GM12878 (cell line): ENCODE data around the gene PPP1R9B. TPM values are rescaled to one million over a fixed set of nuclear protein-coding genes. Genes with fewer than 3 reads are reported as not detected.

ENCODE experiments used
- BACH1 ChIP-seq: fragments of 450-650 bp; IDR thresholded peaks from 2 replicates; pipeline ENCODE4 v1.6.1; 2017; ENCODE audit warnings: mild to moderate bottlenecking, borderline replicate concordance
- CEBPB ChIP-seq, 2 experiments: fragments of 150-350 bp in 1 of 2; IDR thresholded peaks; 2 replicates each; pipeline ENCODE4 v1.6.1; 2012 to 2014; ENCODE audit warnings: low read depth in 2 of 2, low read length in 2 of 2, borderline replicate concordance in 1 of 2, inconsistent platforms in 1 of 2
- CHD1 ChIP-seq: IDR thresholded peaks from 2 replicates; pipeline ENCODE4 v1.6.1; 2012; ENCODE audit warnings: low read depth, low read length, improper control_type of control experiment
- HCFC1 ChIP-seq: fragments of 150-350 bp; IDR thresholded peaks from 2 replicates; pipeline ENCODE4 v1.6.1; 2014; ENCODE audit warnings: low read length
- MYC ChIP-seq: IDR thresholded peaks from 2 replicates; pipeline ENCODE4 v1.6.1; 2011; ENCODE audit warnings: mild to moderate bottlenecking, low read length, moderate library complexity, inconsistent platforms; ENCODE audit not compliant: insufficient read depth, insufficient replicate concordance, insufficient read length, severe bottlenecking
- NFIC ChIP-seq: IDR thresholded peaks from 2 replicates; pipeline ENCODE4 v1.6.1; 2012; ENCODE audit warnings: low read depth, mild to moderate bottlenecking, inconsistent platforms, low read length, moderate library complexity
- PAX8 ChIP-seq: fragments of 450-650 bp; IDR thresholded peaks from 2 replicates; pipeline ENCODE4 v1.6.1; 2017; ENCODE audit warnings: mild to moderate bottlenecking, moderate library complexity
- RAD21 ChIP-seq: IDR thresholded peaks from 2 replicates; pipeline ENCODE4 v1.6.1; 2011; ENCODE audit warnings: mild to moderate bottlenecking, low read depth, low read length, moderate library complexity; ENCODE audit not compliant: insufficient read depth
- RCOR1 ChIP-seq: conservative IDR thresholded peaks from 2 replicates; pipeline ENCODE4 v1.6.1; 2012; ENCODE audit warnings: low read depth, low read length, improper control_type of control experiment
- SMAD1 ChIP-seq: fragments of 450-650 bp; IDR thresholded peaks from 2 replicates; pipeline ENCODE4 v1.6.1; 2018; ENCODE audit warnings: mild to moderate bottlenecking, low read depth; ENCODE audit not compliant: partially characterized antibody
- SMC3 ChIP-seq: IDR thresholded peaks from 2 replicates; pipeline ENCODE4 v1.6.1; 2011; ENCODE audit warnings: low read length, improper control_type of control experiment, borderline replicate concordance
- TCF7 ChIP-seq: IDR thresholded peaks from 2 replicates; pipeline ENCODE4 v1.6.1; 2014; ENCODE audit warnings: antibody characterized with exemption, borderline replicate concordance
- ZBED1 ChIP-seq: IDR thresholded peaks from 2 replicates; pipeline ENCODE4 v1.6.1; 2016; ENCODE audit warnings: borderline replicate concordance
- ZNF217 ChIP-seq: fragments of 450-650 bp; IDR thresholded peaks from 2 replicates; pipeline ENCODE4 v1.6.1; 2017; ENCODE audit warnings: antibody characterized with exemption, mild to moderate bottlenecking
- ZNF384 ChIP-seq: IDR thresholded peaks from 2 replicates; pipeline ENCODE4 v1.6.1; 2012; ENCODE audit warnings: low read depth, mild to moderate bottlenecking, low read length, improper control_type of control experiment, borderline replicate concordance
- polyA plus RNA-seq, 11 experiments: library from polyadenylated mRNA; depleted of rRNA in 4 of 11; unstranded in 6 of 11; stranded (reverse) in 5 of 11; fragments of >200 nt; fragmentation: Nextera tagmentation in 4 of 11; fragmentation: Illumina TruSeq in 1 of 11; extraction: Ambion mirVana in 4 of 11; extraction: Trizol in 1 of 11; gene quantifications; 1 replicate in 1 of 11; 2 replicates in 10 of 11; pipeline versions ENCODE4 v1.2.1 to v1.2.3, GENCODE V29; 2011 to 2016; ENCODE audit warnings: inconsistent platforms in 2 of 11, missing spikeins in 2 of 11, low read depth in 1 of 11
- total RNA-seq, 4 experiments: library from RNA; depleted of rRNA in 3 of 4; stranded (reverse); fragments of >200 nt in 3 of 4; fragmentation: Illumina TruSeq in 1 of 4; extraction: Trizol in 1 of 4; gene quantifications; 2 replicates each; pipeline versions ENCODE4 v1.2.1 to v1.2.3, GENCODE V29; 2013 to 2021
- TF ChIP-seq, protein P1 (sequence below): fragments of 450-650 bp; formaldehyde crosslinking; IDR thresholded peaks from 2 replicates; pipeline ENCODE4 v1.4.0; 2020; ENCODE audit warnings: mild to moderate bottlenecking, moderate library complexity
- TF ChIP-seq, protein P2 (sequence below): fragments of 450-650 bp; IDR thresholded peaks from 2 replicates; pipeline ENCODE4 v1.6.1; 2016; ENCODE audit warnings: mild to moderate bottlenecking
- TF ChIP-seq, protein P3 (sequence below): fragments of 150-350 bp; IDR thresholded peaks from 2 replicates; pipeline ENCODE4 v1.6.1; 2014; ENCODE audit warnings: mild to moderate bottlenecking, low read depth, low read length
- TF ChIP-seq, protein P4 (sequence below): fragments of 450-650 bp; conservative IDR thresholded peaks from 2 replicates; pipeline ENCODE4 v1.6.1; 2017; ENCODE audit warnings: mild to moderate bottlenecking, moderate library complexity
- TF ChIP-seq, protein P5 (sequence below): fragments of 450-650 bp; IDR thresholded peaks from 2 replicates; pipeline ENCODE4 v1.6.1; 2014; ENCODE audit warnings: mild to moderate bottlenecking

The PPP1R9B gene
- total and polyA plus RNA-seq, 10 of the 15 experiments (the other 5 are each of a cell fraction or from before 2014, with no cell fraction given): 0.20 to 107 (median 37.5) TPM

DNA sequence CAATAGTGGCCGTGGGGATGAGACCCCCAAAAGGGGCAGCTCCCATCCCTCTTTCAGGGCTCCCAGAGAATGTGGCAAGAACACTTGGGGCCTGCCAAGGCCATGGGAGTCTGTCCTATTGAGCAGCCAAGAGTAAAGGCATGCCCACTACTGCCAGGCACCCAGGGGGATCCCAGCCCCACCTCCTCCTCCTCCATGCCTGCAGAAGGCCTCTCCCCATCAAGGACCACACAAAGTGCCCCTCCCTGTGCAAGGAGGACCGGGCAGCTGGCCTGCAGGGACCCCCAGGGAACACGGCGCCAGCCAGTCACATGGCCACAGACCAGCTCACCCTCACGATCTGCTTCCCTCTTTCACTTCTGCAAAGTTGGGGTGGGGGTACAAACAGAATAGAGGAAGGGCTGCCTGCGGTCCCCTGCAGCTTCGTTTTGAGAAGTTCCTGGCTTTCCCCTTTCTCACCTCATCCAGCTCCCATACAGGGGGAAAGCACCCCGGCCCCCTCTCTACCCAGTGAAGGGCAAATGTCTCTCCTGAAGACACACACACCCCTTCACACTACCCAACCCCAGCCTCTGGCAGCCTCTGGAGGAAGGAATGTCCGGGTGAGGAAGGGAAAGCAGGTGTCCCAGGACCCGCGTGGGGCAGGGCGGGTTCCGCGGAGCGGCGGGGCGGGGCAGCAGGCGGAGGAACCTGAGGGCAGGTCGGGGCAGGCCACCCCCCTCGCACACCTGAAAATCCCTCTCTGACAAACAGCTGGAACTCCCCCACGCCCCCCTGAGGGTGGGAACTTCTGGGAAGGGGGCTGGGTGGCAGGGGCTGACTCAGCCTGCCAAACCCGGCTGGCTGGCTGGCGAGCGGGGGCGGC, 2.0 kb downstream of the PPP1R9B start (continued):
- TF ChIP-seq, protein P1, sequence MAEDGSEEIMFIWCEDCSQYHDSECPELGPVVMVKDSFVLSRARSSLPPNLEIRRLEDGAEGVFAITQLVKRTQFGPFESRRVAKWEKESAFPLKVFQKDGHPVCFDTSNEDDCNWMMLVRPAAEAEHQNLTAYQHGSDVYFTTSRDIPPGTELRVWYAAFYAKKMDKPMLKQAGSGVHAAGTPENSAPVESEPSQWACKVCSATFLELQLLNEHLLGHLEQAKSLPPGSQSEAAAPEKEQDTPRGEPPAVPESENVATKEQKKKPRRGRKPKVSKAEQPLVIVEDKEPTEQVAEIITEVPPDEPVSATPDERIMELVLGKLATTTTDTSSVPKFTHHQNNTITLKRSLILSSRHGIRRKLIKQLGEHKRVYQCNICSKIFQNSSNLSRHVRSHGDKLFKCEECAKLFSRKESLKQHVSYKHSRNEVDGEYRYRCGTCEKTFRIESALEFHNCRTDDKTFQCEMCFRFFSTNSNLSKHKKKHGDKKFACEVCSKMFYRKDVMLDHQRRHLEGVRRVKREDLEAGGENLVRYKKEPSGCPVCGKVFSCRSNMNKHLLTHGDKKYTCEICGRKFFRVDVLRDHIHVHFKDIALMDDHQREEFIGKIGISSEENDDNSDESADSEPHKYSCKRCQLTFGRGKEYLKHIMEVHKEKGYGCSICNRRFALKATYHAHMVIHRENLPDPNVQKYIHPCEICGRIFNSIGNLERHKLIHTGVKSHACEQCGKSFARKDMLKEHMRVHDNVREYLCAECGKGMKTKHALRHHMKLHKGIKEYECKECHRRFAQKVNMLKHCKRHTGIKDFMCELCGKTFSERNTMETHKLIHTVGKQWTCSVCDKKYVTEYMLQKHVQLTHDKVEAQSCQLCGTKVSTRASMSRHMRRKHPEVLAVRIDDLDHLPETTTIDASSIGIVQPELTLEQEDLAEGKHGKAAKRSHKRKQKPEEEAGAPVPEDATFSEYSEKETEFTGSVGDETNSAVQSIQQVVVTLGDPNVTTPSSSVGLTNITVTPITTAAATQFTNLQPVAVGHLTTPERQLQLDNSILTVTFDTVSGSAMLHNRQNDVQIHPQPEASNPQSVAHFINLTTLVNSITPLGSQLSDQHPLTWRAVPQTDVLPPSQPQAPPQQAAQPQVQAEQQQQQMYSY (CRISPR knock-in tag): no peak
- TF ChIP-seq ZNF217: 0 out of 2 replicates have a peak, but pooled peaks have one; percentile 38
- no peak for TF ChIP-seq HCFC1
- TF ChIP-seq CHD1: no peak
- TF ChIP-seq RAD21: no peak
- no peak for TF ChIP-seq PAX8
- TF ChIP-seq ZBED1: 0 out of 2 replicates have a peak, but pooled peaks have one; percentile 54
- TF ChIP-seq SMC3: no peak
- TF ChIP-seq, protein P2, sequence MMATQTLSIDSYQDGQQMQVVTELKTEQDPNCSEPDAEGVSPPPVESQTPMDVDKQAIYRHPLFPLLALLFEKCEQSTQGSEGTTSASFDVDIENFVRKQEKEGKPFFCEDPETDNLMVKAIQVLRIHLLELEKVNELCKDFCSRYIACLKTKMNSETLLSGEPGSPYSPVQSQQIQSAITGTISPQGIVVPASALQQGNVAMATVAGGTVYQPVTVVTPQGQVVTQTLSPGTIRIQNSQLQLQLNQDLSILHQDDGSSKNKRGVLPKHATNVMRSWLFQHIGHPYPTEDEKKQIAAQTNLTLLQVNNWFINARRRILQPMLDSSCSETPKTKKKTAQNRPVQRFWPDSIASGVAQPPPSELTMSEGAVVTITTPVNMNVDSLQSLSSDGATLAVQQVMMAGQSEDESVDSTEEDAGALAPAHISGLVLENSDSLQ: 0 out of 2 replicates have a peak, but pooled peaks have one; percentile 6
- TF ChIP-seq NFIC: no peak
- TF ChIP-seq, protein P3, sequence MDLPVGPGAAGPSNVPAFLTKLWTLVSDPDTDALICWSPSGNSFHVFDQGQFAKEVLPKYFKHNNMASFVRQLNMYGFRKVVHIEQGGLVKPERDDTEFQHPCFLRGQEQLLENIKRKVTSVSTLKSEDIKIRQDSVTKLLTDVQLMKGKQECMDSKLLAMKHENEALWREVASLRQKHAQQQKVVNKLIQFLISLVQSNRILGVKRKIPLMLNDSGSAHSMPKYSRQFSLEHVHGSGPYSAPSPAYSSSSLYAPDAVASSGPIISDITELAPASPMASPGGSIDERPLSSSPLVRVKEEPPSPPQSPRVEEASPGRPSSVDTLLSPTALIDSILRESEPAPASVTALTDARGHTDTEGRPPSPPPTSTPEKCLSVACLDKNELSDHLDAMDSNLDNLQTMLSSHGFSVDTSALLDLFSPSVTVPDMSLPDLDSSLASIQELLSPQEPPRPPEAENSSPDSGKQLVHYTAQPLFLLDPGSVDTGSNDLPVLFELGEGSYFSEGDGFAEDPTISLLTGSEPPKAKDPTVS: no peak
- no peak for TF ChIP-seq TCF7
- TF ChIP-seq, protein P4, sequence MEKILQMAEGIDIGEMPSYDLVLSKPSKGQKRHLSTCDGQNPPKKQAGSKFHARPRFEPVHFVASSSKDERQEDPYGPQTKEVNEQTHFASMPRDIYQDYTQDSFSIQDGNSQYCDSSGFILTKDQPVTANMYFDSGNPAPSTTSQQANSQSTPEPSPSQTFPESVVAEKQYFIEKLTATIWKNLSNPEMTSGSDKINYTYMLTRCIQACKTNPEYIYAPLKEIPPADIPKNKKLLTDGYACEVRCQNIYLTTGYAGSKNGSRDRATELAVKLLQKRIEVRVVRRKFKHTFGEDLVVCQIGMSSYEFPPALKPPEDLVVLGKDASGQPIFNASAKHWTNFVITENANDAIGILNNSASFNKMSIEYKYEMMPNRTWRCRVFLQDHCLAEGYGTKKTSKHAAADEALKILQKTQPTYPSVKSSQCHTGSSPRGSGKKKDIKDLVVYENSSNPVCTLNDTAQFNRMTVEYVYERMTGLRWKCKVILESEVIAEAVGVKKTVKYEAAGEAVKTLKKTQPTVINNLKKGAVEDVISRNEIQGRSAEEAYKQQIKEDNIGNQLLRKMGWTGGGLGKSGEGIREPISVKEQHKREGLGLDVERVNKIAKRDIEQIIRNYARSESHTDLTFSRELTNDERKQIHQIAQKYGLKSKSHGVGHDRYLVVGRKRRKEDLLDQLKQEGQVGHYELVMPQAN: peak; percentile 44
- no peak for TF ChIP-seq CEBPB (IDR thresholded peaks at IDR 0.05; ENCODE audit: borderline replicate concordance in 1 of 2, low read depth in 2 of 2, low read length in 2 of 2)
- peak; percentile 85; the same call in 1 of the 2 replicates for TF ChIP-seq BACH1
- TF ChIP-seq ZNF384: no peak
- no peak for TF ChIP-seq RCOR1
- TF ChIP-seq, protein P5, sequence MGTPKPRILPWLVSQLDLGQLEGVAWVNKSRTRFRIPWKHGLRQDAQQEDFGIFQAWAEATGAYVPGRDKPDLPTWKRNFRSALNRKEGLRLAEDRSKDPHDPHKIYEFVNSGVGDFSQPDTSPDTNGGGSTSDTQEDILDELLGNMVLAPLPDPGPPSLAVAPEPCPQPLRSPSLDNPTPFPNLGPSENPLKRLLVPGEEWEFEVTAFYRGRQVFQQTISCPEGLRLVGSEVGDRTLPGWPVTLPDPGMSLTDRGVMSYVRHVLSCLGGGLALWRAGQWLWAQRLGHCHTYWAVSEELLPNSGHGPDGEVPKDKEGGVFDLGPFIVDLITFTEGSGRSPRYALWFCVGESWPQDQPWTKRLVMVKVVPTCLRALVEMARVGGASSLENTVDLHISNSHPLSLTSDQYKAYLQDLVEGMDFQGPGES: no peak
- no peak for TF ChIP-seq SMAD1
- TF ChIP-seq MYC: no peak
